Kidney epithelial cell (primary cell): ENCODE measurements around the gene RSRC1. TPM values are rescaled to one million over a fixed set of nuclear protein-coding genes. Genes with fewer than 3 reads are reported as not detected.
A peak's percentile ranks its signal among the peaks of the same experiment; 100 is the strongest.
"Not testable (repeated sequence)": the region's sequence is repeated elsewhere in the genome, so short reads cannot be mapped to it uniquely, and the experiment has no call there.

Source experiments
- DNase-seq: peaks from one replicate; pipeline ENCODE4 v3.0.0-alpha.2; 2010; ENCODE audit warnings: low read depth
- H3K27me3 ChIP-seq: 2 replicates; pipeline ENCODE4 v1.6.0; 2011; ENCODE audit warnings: low read length; ENCODE audit not compliant: control insufficient read depth, insufficient read depth
- H3K36me3 ChIP-seq: 2 replicates; pipeline ENCODE4 v1.5.1; 2011; ENCODE audit warnings: low read length; ENCODE audit not compliant: control insufficient read depth, insufficient read depth
- H3K4me3 ChIP-seq: 2 replicates; pipeline ENCODE4 v1.5.1; 2011; ENCODE audit warnings: low read depth, mild to moderate bottlenecking, control low read depth, low read length
- total RNA-seq: library from RNA; depleted of rRNA; stranded (reverse); fragments of >200 nt; gene quantifications from 2 replicates; pipeline ENCODE4 v1.2.3, GENCODE V29; 2015
- TF ChIP-seq, protein P1 (sequence below): IDR thresholded peaks from 2 replicates; pipeline ENCODE4 v1.5.1; 2011; ENCODE audit warnings: mild to moderate bottlenecking, moderate library complexity, low read length, control low read depth, inconsistent platforms; ENCODE audit not compliant: insufficient read depth, poor library complexity, severe bottlenecking

RSRC1 gene
- total RNA-seq, 1 donor from 2014 or later, result 27.4 TPM

- Histone ChIP-seq H3K36me3 (no peaks in the 10 kb centered on the region), H3K27me3 (no peaks in the 10 kb centered on the region), H3K4me3 (no peak overlapping the region)
- TF ChIP-seq, protein P1, sequence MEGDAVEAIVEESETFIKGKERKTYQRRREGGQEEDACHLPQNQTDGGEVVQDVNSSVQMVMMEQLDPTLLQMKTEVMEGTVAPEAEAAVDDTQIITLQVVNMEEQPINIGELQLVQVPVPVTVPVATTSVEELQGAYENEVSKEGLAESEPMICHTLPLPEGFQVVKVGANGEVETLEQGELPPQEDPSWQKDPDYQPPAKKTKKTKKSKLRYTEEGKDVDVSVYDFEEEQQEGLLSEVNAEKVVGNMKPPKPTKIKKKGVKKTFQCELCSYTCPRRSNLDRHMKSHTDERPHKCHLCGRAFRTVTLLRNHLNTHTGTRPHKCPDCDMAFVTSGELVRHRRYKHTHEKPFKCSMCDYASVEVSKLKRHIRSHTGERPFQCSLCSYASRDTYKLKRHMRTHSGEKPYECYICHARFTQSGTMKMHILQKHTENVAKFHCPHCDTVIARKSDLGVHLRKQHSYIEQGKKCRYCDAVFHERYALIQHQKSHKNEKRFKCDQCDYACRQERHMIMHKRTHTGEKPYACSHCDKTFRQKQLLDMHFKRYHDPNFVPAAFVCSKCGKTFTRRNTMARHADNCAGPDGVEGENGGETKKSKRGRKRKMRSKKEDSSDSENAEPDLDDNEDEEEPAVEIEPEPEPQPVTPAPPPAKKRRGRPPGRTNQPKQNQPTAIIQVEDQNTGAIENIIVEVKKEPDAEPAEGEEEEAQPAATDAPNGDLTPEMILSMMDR, result no peak
- DNase-seq, result no peak
These were observed 426.0 kb downstream of the RSRC1 start for GRCh38 chr3:158535918-158536317.

DNA sequence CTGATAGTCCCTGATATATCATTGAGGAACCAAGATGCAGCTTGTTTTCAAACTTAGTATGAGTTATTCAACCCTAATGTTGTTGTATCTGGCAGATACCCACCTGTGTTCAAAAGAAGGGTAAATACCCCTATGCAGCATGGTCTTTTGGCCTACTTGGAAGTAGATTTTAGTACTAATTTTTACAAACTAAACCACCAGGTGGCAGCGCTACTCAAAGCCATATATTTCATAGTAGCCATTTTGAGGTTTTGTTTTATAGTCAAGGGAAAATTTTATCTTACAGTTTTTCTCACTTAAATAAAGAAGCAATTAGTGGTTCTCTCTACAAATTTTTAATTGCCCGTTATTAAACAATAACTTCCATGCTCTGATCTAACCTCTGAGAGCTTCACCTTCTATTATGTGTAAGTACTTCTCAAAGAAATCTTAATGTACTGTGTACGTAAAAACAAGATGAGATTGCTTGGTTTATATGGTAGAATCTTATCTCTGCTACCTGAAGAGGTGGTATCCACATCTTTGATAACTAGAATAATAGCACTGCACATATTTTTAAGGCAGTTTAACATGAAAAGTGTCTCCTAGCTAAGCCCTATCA lies 429.6 kb downstream of the RSRC1 start:
- no peaks in the 10 kb centered on the region for H3K36me3 ChIP-seq
- TF ChIP-seq, protein P1, result peak; percentile 59
- no peaks in the 10 kb centered on the region for H3K27me3 ChIP-seq
- no peak overlapping the region for H3K4me3 ChIP-seq
- peak; percentile 4 for DNase-seq

DNA sequence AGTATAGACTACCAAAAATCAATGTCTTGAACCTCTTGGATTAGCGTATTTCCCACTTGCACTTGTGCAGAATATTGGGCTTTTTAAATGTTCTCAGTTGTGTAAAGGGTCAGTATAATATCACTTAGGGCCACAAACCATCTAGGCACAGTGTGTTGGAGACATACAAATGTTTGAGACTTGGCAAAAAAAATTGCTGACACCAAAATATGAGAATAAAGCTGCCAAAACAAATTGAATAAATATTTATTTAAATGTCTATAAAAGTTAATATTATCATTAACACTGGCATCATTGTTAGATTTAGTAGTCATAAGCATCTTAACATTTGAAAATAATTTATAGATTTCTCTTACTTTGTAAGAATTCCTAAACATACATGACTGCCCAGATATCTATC lies 430.2 kb downstream of the RSRC1 start:
- TF ChIP-seq, protein P1, result no peak
- no peaks in the 10 kb centered on the region for H3K36me3 ChIP-seq
- DNase-seq, result no peak
- no peaks in the 10 kb centered on the region for H3K27me3 ChIP-seq
- H3K4me3 ChIP-seq, result no peak overlapping the region

- Histone ChIP-seq H3K36me3 (no peaks in the 10 kb centered on the region), H3K27me3 (no peaks in the 10 kb centered on the region), H3K4me3 (no peak overlapping the region)
- TF ChIP-seq, protein P1, result no peak
- DNase-seq, result no peak
These were observed 438.8 kb downstream of the RSRC1 start for GRCh38 chr3:158548691-158549090.

DNA sequence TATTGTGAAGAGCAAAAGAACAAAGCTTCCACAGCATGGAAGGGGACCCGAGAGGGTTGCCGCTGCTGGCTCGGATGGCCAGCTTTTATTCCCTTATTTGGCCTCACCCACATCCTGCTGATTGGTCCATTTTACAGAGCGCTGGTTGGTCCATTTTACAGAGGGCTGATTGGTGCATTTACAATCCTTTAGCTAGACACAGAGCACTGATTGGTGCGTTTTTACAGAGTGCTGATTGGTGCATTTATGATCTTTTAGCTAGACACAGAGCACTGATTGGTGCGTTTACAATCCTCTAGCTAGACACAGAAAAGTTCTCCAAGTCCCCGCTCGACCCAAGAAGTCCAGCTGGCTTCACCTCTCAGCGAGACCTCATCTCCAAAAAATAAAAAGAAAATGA lies 440.0 kb downstream of the RSRC1 start:
- not testable (repeated sequence) for DNase-seq, H3K36me3 ChIP-seq, H3K27me3 ChIP-seq, H3K4me3 ChIP-seq

GRCh38 chr3:158552124-158552523 lies 442.2 kb downstream of the RSRC1 start:
- TF ChIP-seq, protein P1, result no peak
- Histone ChIP-seq H3K27me3 (no peaks in the 10 kb centered on the region), H3K36me3 (no peaks in the 10 kb centered on the region), H3K4me3 (no peak overlapping the region)
- DNase-seq, result no peak
